CD4-positive, alpha-beta T cell treated with Interferon alpha-2 for 1 hour (primary cell): ENCODE measurements around the gene KMT2B.

Experiments used
- DNase-seq, 2 donors: peaks; one replicate each; pipeline ENCODE4 v3.0.0-alpha.2; 2020 to 2022

The KMT2B gene

DNA sequence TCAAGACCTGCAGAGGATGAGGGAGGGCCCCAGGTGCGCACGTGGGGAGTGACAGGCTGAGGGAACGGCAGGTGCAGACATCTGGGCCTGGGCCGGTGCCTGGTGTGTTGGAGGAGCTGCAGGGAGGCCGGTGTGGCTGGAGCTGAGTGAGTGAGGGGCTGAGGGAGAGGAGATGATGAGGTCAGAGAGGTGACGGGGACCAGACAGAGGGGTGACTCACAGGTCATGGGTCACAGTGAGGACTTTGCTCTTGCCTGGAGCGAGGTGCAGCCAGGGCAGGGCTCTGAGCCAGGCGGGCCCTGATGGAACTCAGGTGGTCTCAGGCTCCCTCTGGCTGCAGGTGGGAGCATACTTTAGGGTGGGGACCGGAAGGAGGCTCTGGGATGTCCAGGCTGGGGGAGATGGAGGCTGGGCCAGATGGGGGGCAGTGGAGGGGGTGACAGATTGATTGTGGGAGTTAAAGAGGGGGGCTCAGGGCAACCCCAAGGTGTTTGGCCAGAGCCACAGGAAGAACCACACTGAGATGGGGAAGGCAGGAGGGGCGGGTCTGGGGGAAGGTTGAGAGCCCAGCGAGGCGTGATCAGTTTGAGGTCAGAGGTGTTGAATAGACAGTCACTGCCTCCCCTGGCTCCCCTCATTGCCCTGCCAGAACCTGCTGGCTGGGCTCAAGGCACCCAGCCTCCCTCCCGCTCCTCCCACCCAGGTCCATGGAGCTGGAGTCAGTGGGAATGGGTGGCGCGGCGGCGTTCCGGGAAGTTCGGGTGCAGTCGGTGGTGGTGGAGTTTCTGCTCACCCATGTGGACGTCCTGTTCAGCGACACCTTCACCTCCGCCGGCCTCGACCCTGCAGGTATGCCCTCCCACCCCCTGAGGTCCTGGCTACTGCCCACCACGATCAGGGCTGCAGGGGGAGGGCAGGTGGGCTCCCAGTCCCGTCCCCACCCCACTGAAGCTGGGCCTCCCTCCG is 65.9 kb downstream of the KMT2B start:
- no peak for DNase-seq

DNA sequence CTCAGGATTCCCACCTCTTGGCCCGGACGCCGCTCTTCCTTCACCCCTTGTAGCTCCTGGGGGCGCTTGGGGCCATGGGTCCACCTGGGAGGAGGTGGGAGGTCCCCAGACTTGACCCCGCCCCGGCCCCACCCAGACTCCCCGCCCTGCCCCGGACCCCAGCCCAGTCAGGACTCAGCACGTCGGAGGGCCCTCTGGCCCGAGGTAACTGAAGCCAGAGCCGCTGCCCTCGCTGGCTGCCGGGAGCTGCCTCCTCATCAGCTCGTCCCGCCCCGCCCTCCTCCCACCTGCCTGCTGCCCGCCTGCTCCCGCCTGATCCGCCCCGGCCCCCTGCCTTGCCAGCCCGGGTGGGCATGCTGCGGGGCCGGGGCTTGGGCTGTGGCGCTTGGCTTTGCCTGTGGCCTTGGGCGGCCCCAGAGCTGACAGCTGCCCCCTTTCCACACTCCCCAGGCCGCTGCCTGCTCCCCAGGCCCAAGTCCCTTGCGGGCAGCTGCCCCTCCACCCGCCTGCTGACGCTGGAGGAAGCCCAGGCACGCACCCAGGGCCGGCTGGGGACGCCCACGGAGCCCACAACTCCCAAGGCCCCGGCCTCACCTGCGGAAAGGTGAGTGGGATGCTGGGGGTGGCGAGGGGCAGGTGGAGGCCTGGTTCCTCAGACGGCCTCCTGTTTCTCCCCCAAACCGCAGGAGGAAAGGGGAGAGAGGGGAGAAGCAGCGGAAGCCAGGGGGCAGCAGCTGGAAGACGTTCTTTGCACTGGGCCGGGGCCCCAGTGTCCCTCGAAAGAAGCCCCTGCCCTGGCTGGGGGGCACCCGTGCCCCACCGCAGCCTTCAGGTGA is 66.9 kb downstream of the KMT2B start:
- DNase-seq = no peak

DNA sequence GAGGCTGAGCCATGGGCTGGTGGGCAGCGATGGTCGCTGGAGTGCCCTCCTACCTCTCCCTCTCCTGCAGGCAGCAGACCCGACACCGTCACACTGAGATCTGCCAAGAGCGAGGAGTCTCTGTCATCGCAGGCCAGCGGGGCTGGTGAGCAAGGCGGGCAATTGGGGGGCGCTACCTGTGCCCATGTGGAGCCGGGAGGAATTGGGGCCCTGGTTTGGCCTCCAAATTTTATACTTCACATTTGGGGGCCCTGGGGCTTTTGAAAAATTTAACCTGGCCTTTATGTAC is 67.5 kb downstream of the KMT2B start:
- no peak for DNase-seq

DNA sequence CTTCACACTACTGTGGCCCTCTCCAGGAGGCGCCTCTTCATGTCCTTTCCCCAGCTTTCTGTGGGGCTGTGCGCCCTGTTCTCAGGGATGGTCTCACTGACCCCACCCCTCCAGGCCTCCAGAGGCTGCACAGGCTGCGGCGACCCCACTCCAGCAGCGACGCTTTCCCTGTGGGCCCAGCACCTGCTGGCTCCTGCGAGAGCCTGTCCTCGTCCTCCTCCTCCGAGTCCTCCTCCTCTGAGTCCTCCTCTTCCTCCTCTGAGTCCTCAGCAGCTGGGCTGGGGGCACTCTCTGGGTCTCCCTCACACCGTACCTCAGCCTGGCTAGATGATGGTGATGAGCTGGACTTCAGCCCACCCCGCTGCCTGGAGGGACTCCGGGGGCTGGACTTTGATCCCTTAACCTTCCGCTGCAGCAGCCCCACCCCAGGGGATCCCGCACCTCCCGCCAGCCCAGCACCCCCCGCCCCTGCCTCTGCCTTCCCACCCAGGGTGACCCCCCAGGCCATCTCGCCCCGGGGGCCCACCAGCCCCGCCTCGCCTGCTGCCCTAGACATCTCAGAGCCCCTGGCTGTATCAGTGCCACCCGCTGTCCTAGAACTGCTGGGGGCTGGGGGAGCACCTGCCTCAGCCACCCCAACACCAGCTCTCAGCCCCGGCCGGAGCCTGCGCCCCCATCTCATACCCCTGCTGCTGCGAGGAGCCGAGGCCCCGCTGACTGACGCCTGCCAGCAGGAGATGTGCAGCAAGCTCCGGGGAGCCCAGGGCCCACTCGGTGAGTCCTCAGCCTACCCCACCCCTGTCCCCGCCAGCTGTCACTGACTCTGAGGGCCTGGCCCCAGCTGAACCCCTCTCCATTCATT is 68.7 kb downstream of the KMT2B start:
- no peak for DNase-seq

DNA sequence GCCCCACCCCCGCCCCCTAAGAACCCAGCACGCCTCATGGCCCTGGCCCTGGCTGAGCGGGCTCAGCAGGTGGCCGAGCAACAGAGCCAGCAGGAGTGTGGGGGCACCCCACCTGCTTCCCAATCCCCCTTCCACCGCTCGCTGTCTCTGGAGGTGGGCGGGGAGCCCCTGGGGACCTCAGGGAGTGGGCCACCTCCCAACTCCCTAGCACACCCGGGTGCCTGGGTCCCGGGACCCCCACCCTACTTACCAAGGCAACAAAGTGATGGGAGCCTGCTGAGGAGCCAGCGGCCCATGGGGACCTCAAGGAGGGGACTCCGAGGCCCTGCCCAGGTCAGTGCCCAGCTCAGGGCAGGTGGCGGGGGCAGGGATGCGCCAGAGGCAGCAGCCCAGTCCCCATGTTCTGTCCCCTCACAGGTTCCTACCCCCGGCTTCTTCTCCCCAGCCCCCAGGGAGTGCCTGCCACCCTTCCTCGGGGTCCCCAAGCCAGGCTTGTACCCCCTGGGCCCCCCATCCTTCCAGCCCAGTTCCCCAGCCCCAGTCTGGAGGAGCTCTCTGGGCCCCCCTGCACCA is 69.5 kb downstream of the KMT2B start:
- DNase-seq = no peak
